NCI-H1930 (cell line): Measurements from ENCODE around the gene ADGRL3.
"Not testable (repeated sequence)": the region's sequence is repeated elsewhere in the genome, so short reads cannot be mapped to it uniquely, and the experiment has no call there.

Experiments used
- DNase-seq, 2 experiments: peaks; one replicate each; lab custom pipeline; 2025; lab: John Stamatoyannopoulos, UW

Gene ADGRL3

GRCh38 chr4:61812171-61812570, 612.0 kb downstream of the ADGRL3 start:
- DNase-seq: no peak

- DNase-seq: no peak
Measured at GRCh38 chr4:61817071-61817470, 616.9 kb downstream of the ADGRL3 start.

DNA sequence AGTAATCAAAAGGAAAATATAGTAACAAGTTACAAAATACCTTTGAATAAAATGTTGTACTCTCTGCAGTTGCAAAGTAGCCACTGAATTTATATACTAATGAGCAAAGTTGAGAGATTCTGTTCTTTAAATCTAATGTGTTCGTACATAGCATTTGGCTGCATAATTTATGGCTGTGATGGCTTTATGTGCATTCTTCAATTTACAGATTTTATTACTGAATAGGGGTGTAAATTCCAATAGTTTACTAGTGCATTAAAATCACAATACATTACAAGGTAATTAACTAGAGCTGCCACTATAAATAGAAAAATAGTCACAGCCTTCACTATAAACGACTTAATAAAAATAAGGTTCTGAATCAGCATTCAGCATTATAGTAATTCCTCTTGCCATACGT, 620.0 kb downstream of the ADGRL3 start:
- DNase-seq: no peak

GRCh38 chr4:61824454-61824853, 624.3 kb downstream of the ADGRL3 start:
- DNase-seq: no peak

DNA sequence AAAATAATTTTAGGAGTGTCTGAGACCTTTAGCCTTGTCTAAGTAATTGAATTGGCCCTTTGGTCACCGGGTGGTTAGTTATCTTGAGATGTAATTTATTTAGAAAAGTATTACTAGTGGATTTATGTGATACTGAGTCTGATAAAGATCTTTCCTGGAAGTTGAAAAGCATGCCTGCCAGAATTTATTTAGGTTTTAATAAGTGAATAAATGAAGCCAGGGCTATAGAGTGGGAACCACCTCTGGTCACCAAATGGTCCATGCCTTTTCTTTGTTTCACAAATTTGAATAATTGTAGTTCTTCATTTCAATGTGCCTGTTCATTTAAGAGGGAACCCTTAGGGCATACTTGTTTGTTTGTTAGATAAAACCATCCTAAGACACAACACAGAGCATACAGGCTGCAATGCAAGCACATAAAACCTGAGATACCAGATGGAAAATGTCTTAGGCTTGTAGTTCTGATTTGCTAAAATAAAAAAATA, 627.8 kb downstream of the ADGRL3 start:
- no peak for DNase-seq

- DNase-seq: no peak
Measured at GRCh38 chr4:61828960-61829359, 628.8 kb downstream of the ADGRL3 start.

GRCh38 chr4:61831987-61832386, 631.9 kb downstream of the ADGRL3 start:
- DNase-seq: no peak

DNA sequence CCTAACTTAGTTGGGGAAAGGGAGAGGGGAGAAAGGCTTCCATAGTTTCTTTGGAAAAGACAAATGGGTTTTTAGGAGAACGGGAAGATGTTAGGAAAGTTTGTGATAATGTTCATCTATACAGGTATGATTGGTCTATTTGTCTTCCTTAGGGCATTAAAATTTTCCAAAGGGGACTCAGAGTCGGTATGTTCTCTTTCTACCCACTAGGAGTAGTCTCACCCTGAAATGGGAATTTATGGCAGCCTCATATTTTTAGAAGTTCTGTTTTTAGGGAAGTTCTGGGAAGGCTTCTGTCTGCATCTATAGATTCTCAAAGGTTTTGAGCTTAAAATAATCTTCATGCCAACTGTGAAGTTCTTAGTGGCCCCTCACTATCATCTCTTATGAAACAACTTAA, 637.3 kb downstream of the ADGRL3 start:
- no peak for DNase-seq

GRCh38 chr4:61838072-61838471, 637.9 kb downstream of the ADGRL3 start:
- no peak for DNase-seq

GRCh38 chr4:61841714-61842113, 641.6 kb downstream of the ADGRL3 start:
- no peak for DNase-seq

GRCh38 chr4:61851126-61851525, 651.0 kb downstream of the ADGRL3 start:
- no peak for DNase-seq

GRCh38 chr4:61852105-61852504, 652.0 kb downstream of the ADGRL3 start:
- DNase-seq: not testable (repeated sequence)

- DNase-seq: no peak
Measured at GRCh38 chr4:61853041-61853440, 652.9 kb downstream of the ADGRL3 start.

DNA sequence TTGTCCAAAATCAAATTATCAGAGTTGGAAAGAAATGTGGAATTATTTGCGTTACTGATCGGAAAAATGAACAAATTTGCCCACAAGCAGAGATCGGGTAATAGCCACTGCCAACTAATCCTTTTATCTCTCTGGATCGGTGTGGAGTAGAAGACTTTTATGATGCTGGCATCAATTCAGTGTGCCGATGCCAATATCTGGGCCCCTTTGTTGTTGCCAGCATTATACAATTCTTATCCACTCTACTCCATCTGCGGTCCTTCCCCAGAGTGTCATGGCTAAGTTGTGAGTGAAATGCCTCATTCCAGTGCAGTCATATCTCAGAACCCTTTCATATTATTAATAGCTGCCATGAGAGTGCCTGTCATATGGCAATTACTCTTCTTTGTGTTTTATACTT, 660.2 kb downstream of the ADGRL3 start:
- DNase-seq: no peak

DNA sequence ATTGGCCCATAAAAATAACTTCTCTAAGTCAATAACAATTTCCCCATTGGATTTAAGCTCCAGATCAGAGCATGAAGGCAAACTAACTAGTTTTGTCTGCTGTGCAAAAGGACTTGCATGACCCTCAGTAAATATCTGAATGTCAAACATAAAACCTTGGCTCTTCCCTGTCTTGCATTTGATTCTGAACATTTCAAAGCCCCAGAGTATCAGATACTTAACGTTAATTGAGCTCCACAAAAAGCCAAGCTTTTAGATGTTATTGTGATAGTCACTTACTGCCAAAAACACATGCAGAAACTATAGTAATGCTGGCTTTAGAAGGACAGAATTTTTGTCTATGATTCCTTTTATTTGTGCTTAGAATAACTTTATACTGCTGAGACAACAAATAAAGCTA, 664.2 kb downstream of the ADGRL3 start:
- DNase-seq: no peak

GRCh38 chr4:61866378-61867030, 666.4 kb downstream of the ADGRL3 start:
- no peak for DNase-seq

DNA sequence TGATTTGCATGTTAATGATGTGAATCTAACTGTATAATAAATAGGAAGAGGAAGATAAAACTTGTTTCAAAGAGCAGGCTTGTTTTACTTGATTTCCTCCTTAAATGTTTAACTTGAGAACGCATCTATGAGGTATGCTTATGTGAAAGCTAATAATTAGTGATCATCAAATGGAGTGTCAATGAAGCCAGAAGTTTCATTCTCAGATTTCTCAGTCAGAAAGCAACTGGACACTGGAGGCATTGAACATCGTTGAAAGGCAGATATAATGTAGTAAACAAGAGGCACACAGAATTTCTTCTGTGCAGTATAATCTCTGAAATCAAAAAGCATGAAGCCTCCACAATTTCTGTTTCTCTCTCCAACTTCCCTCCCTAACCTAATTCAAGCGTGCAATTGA, 672.9 kb downstream of the ADGRL3 start:
- DNase-seq: no peak

DNA sequence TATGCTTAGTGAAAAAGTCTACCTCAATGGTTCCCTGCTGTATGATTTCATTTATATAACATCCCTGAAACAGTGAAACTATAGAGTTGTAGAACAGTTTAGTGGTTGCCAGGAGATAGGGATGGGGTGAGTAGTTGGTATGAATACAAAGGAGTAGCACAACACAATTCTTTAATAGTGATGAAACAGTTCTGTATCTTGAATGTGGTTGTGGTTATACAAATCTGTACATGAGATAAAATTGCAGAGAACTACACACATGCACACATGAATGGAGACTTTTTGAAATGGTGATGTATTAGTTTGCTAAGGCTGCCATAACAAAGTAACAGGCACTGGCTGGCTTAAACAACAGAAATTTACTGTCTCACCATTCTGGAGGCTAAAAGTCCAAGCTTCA, 677.1 kb downstream of the ADGRL3 start:
- DNase-seq: no peak

- DNase-seq: no peak
Measured at GRCh38 chr4:61877893-61878292, 677.8 kb downstream of the ADGRL3 start.

DNA sequence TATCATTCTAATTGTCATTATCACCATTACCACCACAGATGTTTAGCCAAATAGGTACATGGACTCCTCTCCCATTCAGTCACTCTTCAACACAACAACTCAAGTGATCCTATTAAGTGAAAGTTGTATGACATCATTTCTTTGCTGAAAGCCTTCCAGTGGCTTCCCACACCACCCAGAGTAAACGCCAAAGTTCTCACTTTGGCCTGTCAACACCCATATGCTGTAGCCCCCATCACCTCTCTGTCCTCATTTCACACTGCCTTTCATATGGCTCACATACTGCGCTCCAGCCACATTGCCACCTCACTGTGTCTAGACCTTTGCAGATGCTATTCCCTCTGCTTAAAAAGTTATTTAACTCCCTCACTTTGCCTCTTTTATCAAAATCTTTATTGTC, 682.3 kb downstream of the ADGRL3 start:
- no peak for DNase-seq

DNA sequence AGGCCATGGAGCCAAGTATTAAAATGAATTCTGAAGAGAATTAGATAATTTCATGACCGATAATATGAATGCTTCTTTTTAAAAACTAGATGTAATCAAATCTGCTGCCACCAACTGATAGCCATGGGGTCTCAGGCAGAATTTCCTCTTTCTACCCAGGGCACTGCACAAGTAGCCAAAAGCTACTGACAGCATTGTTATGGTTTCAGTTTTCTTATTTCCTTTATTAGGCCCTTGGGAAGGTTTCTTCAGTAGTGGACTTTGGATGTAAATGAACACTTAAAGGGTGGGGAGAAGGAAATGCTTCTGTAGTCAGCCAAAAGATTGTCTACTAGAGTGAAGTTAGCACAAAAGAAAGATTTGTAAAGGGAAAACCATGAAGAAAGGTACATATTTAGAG, 686.0 kb downstream of the ADGRL3 start:
- DNase-seq: no peak

DNA sequence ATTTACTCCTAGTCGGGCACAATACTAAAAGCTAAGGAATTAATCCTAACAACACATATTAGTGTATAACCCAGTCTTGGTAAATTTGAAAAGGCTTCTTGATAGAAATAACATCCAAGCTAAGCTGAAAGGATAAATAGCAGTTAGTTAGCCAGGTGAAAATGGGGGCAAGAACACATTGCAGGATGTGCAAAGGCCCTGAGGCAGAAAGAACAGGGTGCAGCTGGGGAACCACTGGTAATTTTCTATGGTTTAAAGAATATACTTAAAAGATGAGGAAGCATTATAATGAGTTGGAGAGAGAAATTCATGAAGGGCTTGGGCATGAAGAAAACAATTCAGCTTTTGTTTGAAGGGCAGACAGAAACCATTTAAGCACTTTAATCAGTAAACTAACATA, 689.0 kb downstream of the ADGRL3 start:
- DNase-seq: no peak

DNA sequence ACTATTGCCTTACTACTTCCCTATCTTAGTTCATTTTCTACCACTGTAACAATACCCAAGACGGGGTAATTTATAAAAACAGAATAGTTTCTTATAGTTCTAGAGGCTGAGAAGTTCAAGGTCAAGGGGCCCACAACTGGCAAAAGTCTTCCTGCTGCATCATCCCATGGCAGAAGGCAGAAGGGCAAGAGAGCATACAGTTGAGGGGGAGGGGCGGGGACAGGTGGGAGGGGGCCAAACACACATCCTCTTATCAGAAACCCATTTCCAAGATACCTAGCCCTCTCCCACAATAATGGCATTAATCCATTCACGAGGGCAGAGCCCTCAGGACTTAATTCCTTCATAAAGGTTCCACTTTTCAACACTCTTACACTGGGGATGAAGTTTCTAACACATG, 690.2 kb downstream of the ADGRL3 start:
- DNase-seq: no peak

DNA sequence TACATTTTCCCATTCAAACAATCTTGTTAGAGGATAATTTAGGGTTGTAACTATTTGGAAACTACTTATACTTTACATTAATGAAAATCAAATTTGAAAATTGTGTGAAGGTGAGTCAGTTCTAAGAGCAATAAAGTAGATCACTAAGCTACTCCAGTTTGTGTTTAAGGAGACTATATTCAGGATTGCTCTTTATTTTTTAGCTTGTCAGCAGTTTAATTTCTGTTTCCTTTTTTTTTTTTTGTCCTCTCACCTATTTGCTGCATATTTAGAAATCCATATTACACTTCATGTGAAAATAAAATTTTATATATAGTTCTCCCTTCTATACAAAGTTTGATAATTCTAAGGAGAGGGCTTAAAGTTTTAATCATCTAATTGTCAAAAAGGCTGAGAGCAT, 691.8 kb downstream of the ADGRL3 start:
- no peak for DNase-seq
